ENCODE measurements around the gene WNT5B. TPM values are rescaled to one million over a fixed set of nuclear protein-coding genes. Genes with fewer than 3 reads are reported as not detected.

WNT5B gene
- total RNA-seq, 1 donor from 2014 or later = 2.3 TPM

- no peak for DNase-seq
- intact Hi-C loops (cut with DNase I) = loop anchor here (5.0 kb wide), 1 partner anchor 141 kb away; no protein-coding TSS in a partner anchor
- TF ChIP-seq CTCF (IDR thresholded peaks at IDR 0.05) = no peak
These were observed 21.9 kb downstream of the WNT5B start for GRCh38 chr12:1650978-1651361.

DNA sequence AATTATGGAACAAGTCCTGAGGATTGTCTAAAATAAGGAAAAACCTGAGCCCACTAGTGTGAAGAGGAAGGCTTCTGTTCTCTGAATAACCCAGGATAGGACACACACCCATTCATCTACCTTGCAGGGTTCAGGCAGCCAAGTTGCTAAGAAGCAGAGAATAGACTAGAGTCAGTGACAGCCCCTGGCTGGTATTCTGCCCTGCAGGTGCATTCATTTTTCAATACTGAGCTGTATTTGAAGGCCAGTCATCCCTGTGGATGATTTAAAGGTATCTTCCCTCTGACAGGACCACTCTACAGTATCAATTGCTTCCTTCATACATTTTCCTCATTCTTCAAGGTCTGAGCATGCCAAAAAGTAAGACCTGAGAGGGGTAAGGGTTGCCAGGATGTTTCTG, 22.9 kb downstream of the WNT5B start:
- intact Hi-C loops (cut with DNase I) = loop anchor here (5.0 kb wide), 1 partner anchor 140 kb away; no protein-coding TSS in a partner anchor
- Histone ChIP-seq H3K4me1 (no peaks in the 10 kb centered on the region), H3K9me3 (no peaks in the 10 kb centered on the region), H3K4me3 (no peak overlapping the region), H3K27me3 (no peaks in the 10 kb centered on the region), H3K27ac (no peak overlapping the region), H3K36me3 (no peaks in the 10 kb centered on the region)
- no peak for DNase-seq
- ATAC-seq = no peak
- no peak for TF ChIP-seq CTCF (IDR thresholded peaks at IDR 0.05)

More at GRCh38 chr12:1650978-1651361, 21.9 kb downstream of the WNT5B start:
- Histone ChIP-seq H3K9me3 (no peaks in the 10 kb centered on the region), H3K27ac (peak overlapping the region; percentile 30), H3K27me3 (no peaks in the 10 kb centered on the region), H3K4me1 (no peaks in the 10 kb centered on the region), H3K36me3 (no peaks in the 10 kb centered on the region), H3K4me3 (no peak overlapping the region)
- ATAC-seq = no peak

- DNase-seq = no peak
- peaks cover 15% of the 10 kb centered on the region for H3K4me1 ChIP-seq
- intact Hi-C loops (cut with DNase I) = no loop called here
- ATAC-seq = no peak
- TF ChIP-seq CTCF (IDR thresholded peaks at IDR 0.05) = no peak
- no peak overlapping the region for H3K27ac ChIP-seq
- no peaks in the 10 kb centered on the region for H3K36me3 ChIP-seq
- no peak overlapping the region for H3K4me3 ChIP-seq
- no peaks in the 10 kb centered on the region for H3K9me3 ChIP-seq
- H3K27me3 ChIP-seq = no peaks in the 10 kb centered on the region
These were observed 26.3 kb downstream of the WNT5B start for GRCh38 chr12:1655225-1655788.

DNA sequence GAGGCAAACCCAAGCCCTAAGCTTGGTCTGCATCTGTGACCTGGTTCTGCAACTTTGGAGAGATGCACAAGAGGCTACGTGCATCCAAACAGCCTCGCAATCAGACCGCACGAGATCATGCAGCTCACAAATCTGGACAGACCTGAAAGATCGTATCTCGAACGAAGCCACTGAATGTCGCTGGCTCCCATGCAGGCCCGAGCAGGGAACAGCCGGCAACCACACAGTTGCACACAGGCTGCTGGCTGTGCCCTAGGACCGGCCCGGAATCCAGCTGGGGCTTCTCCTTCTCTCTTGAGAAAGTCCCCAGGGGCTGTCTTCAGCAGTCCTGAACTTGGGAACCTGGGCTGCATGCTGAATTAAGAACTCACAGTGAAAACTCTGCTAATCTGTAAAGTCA, 27.9 kb downstream of the WNT5B start:
- H3K9me3 ChIP-seq = no peaks in the 10 kb centered on the region
- TF ChIP-seq CTCF (IDR thresholded peaks at IDR 0.05) = no peak
- H3K4me1 ChIP-seq = peaks cover 21% of the 10 kb centered on the region
- no peak for ATAC-seq
- no peak for DNase-seq
- intact Hi-C loops (cut with DNase I) = no loop called here
- no peak overlapping the region for H3K27ac ChIP-seq
- H3K27me3 ChIP-seq = no peaks in the 10 kb centered on the region
- no peaks in the 10 kb centered on the region for H3K36me3 ChIP-seq
- H3K4me3 ChIP-seq = no peak overlapping the region

- H3K9me3 ChIP-seq = no peaks in the 10 kb centered on the region
- peaks cover 21% of the 10 kb centered on the region for H3K4me1 ChIP-seq
- intact Hi-C loops (cut with DNase I) = no loop called here
- no peak for ATAC-seq
- DNase-seq = no peak
- H3K4me3 ChIP-seq = no peak overlapping the region
- no peaks in the 10 kb centered on the region for H3K36me3 ChIP-seq
- no peak for TF ChIP-seq CTCF (IDR thresholded peaks at IDR 0.05)
- H3K27me3 ChIP-seq = no peaks in the 10 kb centered on the region
- peak overlapping the region; percentile 4 for H3K27ac ChIP-seq
These were observed 28.7 kb downstream of the WNT5B start for GRCh38 chr12:1657688-1658087.

Measured in upper lobe of right lung (tissue), 1 donor.